ENCODE data around the gene PFKFB3. TPM values are rescaled to one million over a fixed set of nuclear protein-coding genes. Genes with fewer than 3 reads are reported as not detected.

The PFKFB3 gene
- total and polyA plus RNA-seq, 2 of the 4 experiments (the other 2 are of a cell fraction) = 34.1 to 45.5 TPM

GRCh38 chr10:6267941-6268340 is 65.2 kb downstream of the PFKFB3 start:
- Histone ChIP-seq H2AK5ac (ENCODE audit: low read depth, low read length) (no peak overlapping the region), H4K91ac (ENCODE audit: insufficient read depth, low read depth, low read length) (no peak overlapping the region), H2BK120ac (ENCODE audit: low read depth, low read length) (no peak overlapping the region), H3K36me3 (ENCODE audit: control insufficient read depth, insufficient read depth, low read length) (no peaks in the 10 kb centered on the region), H4K5ac (ENCODE audit: low read depth, low read length) (no peak overlapping the region), H3K18ac (ENCODE audit: low read depth, low read length) (no peak overlapping the region), H3K23ac (ENCODE audit: low read depth, low read length) (no peak overlapping the region), H3K27ac (ENCODE audit: insufficient read depth, low read length) (no peak overlapping the region), H2BK5ac (ENCODE audit: low read depth, low read length, poor library complexity, severe bottlenecking) (no peak overlapping the region), H4K20me1 (ENCODE audit: insufficient read depth, low read length) (no peaks in the 10 kb centered on the region), H3K14ac (replicated peaks; ENCODE audit: low read depth, low read length) (no peak overlapping the region), H2BK20ac (ENCODE audit: low read depth, low read length) (no peak overlapping the region), H3K4me2 (ENCODE audit: low read depth, low read length) (no peak overlapping the region), H3K9me3 (ENCODE audit: control insufficient read depth, insufficient read depth, low read length) (no peaks in the 10 kb centered on the region), H2AK9ac (replicated peaks; ENCODE audit: low read depth, low read length, poor library complexity) (no peak overlapping the region), H2AFZ (replicated peaks; ENCODE audit: low read length, poor library complexity) (no peak overlapping the region), H3K79me1 (ENCODE audit: low read depth in 1 of 2, low read length in 2 of 2) (no peaks in the 10 kb centered on the region), H2BK15ac (ENCODE audit: low read depth, low read length) (no peak overlapping the region), H3K27me3 (ENCODE audit: control insufficient read depth, insufficient read depth, low read length) (no peaks in the 10 kb centered on the region), H3K4ac (ENCODE audit: low read depth, low read length) (no peak overlapping the region), H3K56ac (ENCODE audit: extremely low read depth, insufficient read depth, low read length) (no peak overlapping the region), H3K4me3 (ENCODE audit: insufficient read depth, low read depth, low read length) (no peak overlapping the region), H4K8ac (ENCODE audit: low read depth in 2 of 2, low read length in 2 of 2) (no peak overlapping the region), H3K9me1 (ENCODE audit: insufficient read depth, low read length) (peaks cover 10% of the 10 kb centered on the region; the same call in 1 of the 2 replicates), H3K4me1 (ENCODE audit: control insufficient read depth, insufficient read depth, low read length) (peaks cover 2% of the 10 kb centered on the region; the same call in 1 of the 2 replicates), H3K9ac (ENCODE audit: low read depth, low read length) (no peak overlapping the region)
- ChIA-PET POLR2A (ENCODE audit: unreplicated experiment) (no interaction called here), CTCF (no interaction called here)
- WGBS, 2 experiments (ENCODE audit: extremely low coverage in 2 of 2, insufficient read length in 1 of 2) = no CpG with 5 or more reads among the region's 6 CpGs
- in situ Hi-C loops (cut with MboI; ENCODE audit: low sequenced_read_pairs) (no loop called here), intact Hi-C loops (cut with micrococcal nuclease) (no loop called here), dilution Hi-C loops (cut with HindIII; ENCODE audit: low sequenced_read_pairs, unreplicated experiment) (no loop called here)
- TF ChIP-seq RFX5 (IDR thresholded peaks at IDR 0.05; ENCODE audit: low read depth, low read length) (no peak), ELK1 (IDR thresholded peaks at IDR 0.05; ENCODE audit: borderline replicate concordance, low read depth, low read length) (no peak), USF2 (IDR thresholded peaks at IDR 0.05; ENCODE audit: low read depth, low read length) (no peak), SMC3 (IDR thresholded peaks at IDR 0.05; ENCODE audit: low read depth, low read length) (no peak), RCOR1 (IDR thresholded peaks at IDR 0.05; ENCODE audit: insufficient replicate concordance, low read length) (no peak), CHD1 (IDR thresholded peaks at IDR 0.05; ENCODE audit: low read depth, low read length) (no peak), CEBPB (IDR thresholded peaks at IDR 0.05; ENCODE audit: low read depth, low read length) (no peak), MAFK (IDR thresholded peaks at IDR 0.05; ENCODE audit: low read depth, low read length) (no peak), BHLHE40 (IDR thresholded peaks at IDR 0.05; ENCODE audit: low read depth, low read length) (no peak), FOS (IDR thresholded peaks at IDR 0.05; ENCODE audit: low read depth, low read length) (no peak), NFE2L2 (IDR thresholded peaks at IDR 0.05; ENCODE audit: low read depth, low read length) (no peak), MAZ (IDR thresholded peaks at IDR 0.05; ENCODE audit: borderline replicate concordance, low read depth, low read length) (no peak), MXI1 (IDR thresholded peaks at IDR 0.05; ENCODE audit: borderline replicate concordance, low read depth, low read length) (no peak), POLR2A (IDR thresholded peaks at IDR 0.05; ENCODE audit: low read depth, low read length) (no peak), CTCF (conservative IDR thresholded peaks at IDR 0.05; ENCODE audit: low read depth, low read length) (no peak), RAD21 (IDR thresholded peaks at IDR 0.05; ENCODE audit: low read length) (no peak)
- DNase-seq = no peak
- no peak for ATAC-seq (ENCODE audit: low read depth)
- no TSS peak for BruUV-seq (replicated peaks)
